GM12872 (cell line): Measurements from ENCODE around the gene DDX46.

Experiments
- CTCF ChIP-seq: IDR thresholded peaks from 3 replicates; pipeline ENCODE4 v1.5.1; 2011; ENCODE audit warnings: low read depth, mild to moderate bottlenecking, low read length, moderate library complexity; ENCODE audit not compliant: insufficient read depth

The DDX46 gene

GRCh38 chr5:134879456-134879855 lies 120.9 kb downstream of the DDX46 start:
- no peak for TF ChIP-seq CTCF
